ENCODE results near the gene RPL14. TPM values are rescaled to one million over a fixed set of nuclear protein-coding genes. Genes with fewer than 3 reads are reported as not detected.

RPL14 gene
- total RNA-seq (1,000 to 10,000 TPM; 2,898 to 3,980 (median 3,701) TPM), total RNA-seq (713 to 1,134 (median 873) reads per million in 29 experiments)
- 1,485 TPM for total RNA-seq (2013)

- peaks cover 22 to 44% of the 10 kb centered on the region in 2 experiments for H3K4me1 ChIP-seq (ENCODE audit: control insufficient read depth in 1 of 2, extremely low read depth in 1 of 2, insufficient read depth in 2 of 2, low read length in 2 of 2)
- CTCF ChIA-PET = interaction anchor here (0.6 to 2.2 kb wide), 4 partner anchors 77 to 1505 kb away, joined by 3 to 5 read pairs (median 4); partner anchors contain the start of gene ULK4 (in 1 of the 2)
- H3K4me3 ChIP-seq (ENCODE audit: control insufficient read depth in 1 of 2, extremely low read depth in 1 of 2, low read length in 1 of 2) = peak within 1 kb of the TSS; percentile 85 to 95
- peaks cover 33% of the 10 kb centered on the region for H3K36me3 Mint-ChIP-seq
- H3K27me3 Mint-ChIP-seq = no peaks in the 10 kb centered on the region
- H3K36me3 ChIP-seq (ENCODE audit: control insufficient read depth in 2 of 2, extremely low read depth in 1 of 2, insufficient read depth in 1 of 2, low read length in 1 of 2) = peaks cover 9 to 40% of the 10 kb centered on the region in 2 donors
- no peaks in the 10 kb centered on the region for H3K27me3 ChIP-seq (replicated peaks in 1 of 2; ENCODE audit: control insufficient read depth in 2 of 2, extremely low read depth in 1 of 2, insufficient read depth in 2 of 2, low read length in 1 of 2)
- 0% methylated on average over 76 of the region's 79 CpGs for WGBS (ENCODE audit: insufficient coverage)
- H3K4me3 Mint-ChIP-seq = peak within 1 kb of the TSS; percentile 86 to 91 (median 88)
- H3K9me3 Mint-ChIP-seq = no peaks in the 10 kb centered on the region
- H3K9me3 ChIP-seq = no peaks in the 10 kb centered on the region
- peaks cover 51 to 67% (median 52%) of the 10 kb centered on the region in 3 donors for H3K4me1 Mint-ChIP-seq
- DNase-seq (peak; percentile 80 to 97 (median 94)), ATAC-seq (replicated peaks in 1 of 4) (peak; percentile 73 to 78 (median 76))
- peak within 1 kb of the TSS; percentile 93 to 94 for H3K27ac Mint-ChIP-seq
- peak within 1 kb of the TSS; percentile 92 for H3K27ac ChIP-seq (ENCODE audit: low read length)
- POLR2A ChIA-PET = interaction anchor here in 1 of 2 donors (0.6 to 1.0 kb wide), 7 partner anchors 20 to 1043 kb away, joined by 3 to 4 read pairs (median 3); partner anchors contain the start of genes ZNF619 and ZNF620
These were observed at the start of gene RPL14 for GRCh38 chr3:40456940-40457823. RPL14 (plus strand) TSS chr3:40457339; CDS start chr3:40457472, 133 bp downstream.

- no peak overlapping the region for H3K4me3 ChIP-seq (ENCODE audit: control insufficient read depth in 1 of 2, extremely low read depth in 1 of 2, low read length in 1 of 2)
- DNase-seq (no peak), ATAC-seq (replicated peaks in 1 of 4) (no peak)
- Mint-ChIP-seq H3K36me3 (peaks cover 3% of the 10 kb centered on the region), H3K9me3 (no peaks in the 10 kb centered on the region), H3K27ac (no peak overlapping the region), H3K4me3 (no peak overlapping the region), H3K27me3 (peaks cover 2 to 4% of the 10 kb centered on the region in 2 donors), H3K4me1 (no peaks in the 10 kb centered on the region)
- ChIA-PET POLR2A (no interaction called here), CTCF (no interaction called here)
- no peaks in the 10 kb centered on the region for H3K36me3 ChIP-seq (ENCODE audit: control insufficient read depth in 2 of 2, extremely low read depth in 1 of 2, insufficient read depth in 1 of 2, low read length in 1 of 2)
- H3K9me3 ChIP-seq = no peaks in the 10 kb centered on the region
- H3K27me3 ChIP-seq (replicated peaks in 1 of 2; ENCODE audit: control insufficient read depth in 2 of 2, extremely low read depth in 1 of 2, insufficient read depth in 2 of 2, low read length in 1 of 2) = peaks cover 0 to 4% of the 10 kb centered on the region in 2 experiments
- H3K27ac ChIP-seq (ENCODE audit: low read length) = no peak overlapping the region
- H3K4me1 ChIP-seq (ENCODE audit: control insufficient read depth in 1 of 2, extremely low read depth in 1 of 2, insufficient read depth in 2 of 2, low read length in 2 of 2) = no peaks in the 10 kb centered on the region
- 100% methylated on average over 1 of the region's 3 CpGs for WGBS (ENCODE audit: insufficient coverage)
These were observed 49.5 kb upstream of the RPL14 start for GRCh38 chr3:40407611-40408010.

DNA sequence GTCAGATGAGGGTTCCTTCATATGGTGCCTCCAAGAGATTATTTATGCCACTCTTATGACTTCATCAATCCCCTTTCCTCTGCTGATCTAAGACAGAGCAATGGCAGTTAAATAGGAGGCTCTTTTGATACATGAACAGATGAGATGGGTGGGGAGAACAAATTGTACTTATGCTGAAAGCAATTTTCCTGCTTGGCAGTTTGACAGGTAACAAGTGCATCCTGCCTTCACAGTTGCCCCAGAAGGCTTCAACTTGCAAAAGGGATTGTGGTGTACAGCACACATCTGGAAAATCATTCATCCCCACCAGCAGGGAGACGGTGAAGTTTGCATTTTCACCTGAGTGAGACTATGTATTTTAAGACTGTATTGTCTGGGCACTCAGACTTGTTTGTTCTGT is 42.9 kb upstream of the RPL14 start:
- H3K4me3 ChIP-seq (ENCODE audit: control insufficient read depth in 1 of 2, extremely low read depth in 1 of 2, low read length in 1 of 2) = no peak overlapping the region
- no peaks in the 10 kb centered on the region for H3K9me3 Mint-ChIP-seq
- H3K4me1 Mint-ChIP-seq = no peaks in the 10 kb centered on the region
- ATAC-seq (replicated peaks in 1 of 4) (no peak), DNase-seq (no peak)
- no peaks in the 10 kb centered on the region for H3K9me3 ChIP-seq
- peaks cover 0 to 5% of the 10 kb centered on the region in 2 experiments for H3K27me3 ChIP-seq (replicated peaks in 1 of 2; ENCODE audit: control insufficient read depth in 2 of 2, extremely low read depth in 1 of 2, insufficient read depth in 2 of 2, low read length in 1 of 2)
- POLR2A ChIA-PET = no interaction called here
- H3K4me1 ChIP-seq (ENCODE audit: control insufficient read depth in 1 of 2, extremely low read depth in 1 of 2, insufficient read depth in 2 of 2, low read length in 2 of 2) = no peaks in the 10 kb centered on the region
- CTCF ChIA-PET = no interaction called here
- H3K36me3 Mint-ChIP-seq = peaks cover 4% of the 10 kb centered on the region
- no peak overlapping the region for H3K4me3 Mint-ChIP-seq
- H3K27me3 Mint-ChIP-seq = peaks cover 16 to 26% of the 10 kb centered on the region in 2 donors
- no CpG with 5 or more reads among the region's 1 CpG for WGBS (ENCODE audit: insufficient coverage)
- H3K36me3 ChIP-seq (ENCODE audit: control insufficient read depth in 2 of 2, extremely low read depth in 1 of 2, insufficient read depth in 1 of 2, low read length in 1 of 2) = no peaks in the 10 kb centered on the region
- no peak overlapping the region for H3K27ac ChIP-seq (ENCODE audit: low read length)
- no peak overlapping the region for H3K27ac Mint-ChIP-seq

DNA sequence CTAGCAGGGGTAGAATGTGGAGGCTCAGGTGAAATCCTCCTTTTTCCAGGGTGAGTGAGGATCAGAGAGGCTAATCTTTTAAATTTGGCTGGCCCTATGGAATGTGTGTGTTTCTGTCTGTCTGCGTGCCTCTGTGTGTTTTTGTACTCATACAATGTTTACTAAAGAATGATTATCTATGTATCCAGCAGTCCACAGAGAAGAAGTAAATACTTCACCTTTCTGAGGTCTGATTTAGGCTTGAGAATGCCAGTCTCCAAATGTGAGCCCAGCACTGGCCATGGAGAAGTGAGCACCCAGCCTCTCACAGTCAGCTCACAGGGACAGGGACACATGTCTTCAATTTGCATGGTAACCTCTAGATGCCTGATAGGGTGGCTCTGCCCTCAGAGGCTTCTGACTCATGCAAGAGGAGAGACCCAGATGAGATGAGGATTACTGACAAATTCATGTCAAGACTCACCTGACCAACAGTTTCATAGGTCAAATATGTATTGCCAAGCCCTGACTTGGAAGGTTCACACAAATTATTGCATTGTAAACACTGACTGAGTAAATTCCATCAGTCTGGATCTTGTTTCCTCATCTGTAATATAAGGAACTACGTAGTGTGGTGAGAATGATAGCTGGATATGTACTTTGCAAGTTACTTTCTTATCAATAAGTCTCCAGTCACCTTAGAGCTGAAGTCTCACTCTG is 39.1 kb upstream of the RPL14 start:
- H3K4me3 ChIP-seq (ENCODE audit: control insufficient read depth in 1 of 2, extremely low read depth in 1 of 2, low read length in 1 of 2) = no peak overlapping the region
- no peak for DNase-seq
- peaks cover 0 to 5% of the 10 kb centered on the region in 2 experiments for H3K27me3 ChIP-seq (replicated peaks in 1 of 2; ENCODE audit: control insufficient read depth in 2 of 2, extremely low read depth in 1 of 2, insufficient read depth in 2 of 2, low read length in 1 of 2)
- Mint-ChIP-seq H3K27ac (no peak overlapping the region), H3K9me3 (no peaks in the 10 kb centered on the region), H3K27me3 (peaks cover 16 to 22% of the 10 kb centered on the region in 2 donors), H3K4me3 (no peak overlapping the region), H3K36me3 (peaks cover 10% of the 10 kb centered on the region), H3K4me1 (peaks cover 2 to 4% (median 2%) of the 10 kb centered on the region in 3 donors)
- ChIA-PET POLR2A (no interaction called here), CTCF (no interaction called here)
- no peaks in the 10 kb centered on the region for H3K36me3 ChIP-seq (ENCODE audit: control insufficient read depth in 2 of 2, extremely low read depth in 1 of 2, insufficient read depth in 1 of 2, low read length in 1 of 2)
- no peak for ATAC-seq (replicated peaks in 1 of 4)
- no peaks in the 10 kb centered on the region for H3K9me3 ChIP-seq
- peaks cover 0 to under 1% of the 10 kb centered on the region in 2 experiments for H3K4me1 ChIP-seq (ENCODE audit: control insufficient read depth in 1 of 2, extremely low read depth in 1 of 2, insufficient read depth in 2 of 2, low read length in 2 of 2)
- no CpG with 5 or more reads among the region's 2 CpGs for WGBS (ENCODE audit: insufficient coverage)
- no peak overlapping the region for H3K27ac ChIP-seq (ENCODE audit: low read length)

DNA sequence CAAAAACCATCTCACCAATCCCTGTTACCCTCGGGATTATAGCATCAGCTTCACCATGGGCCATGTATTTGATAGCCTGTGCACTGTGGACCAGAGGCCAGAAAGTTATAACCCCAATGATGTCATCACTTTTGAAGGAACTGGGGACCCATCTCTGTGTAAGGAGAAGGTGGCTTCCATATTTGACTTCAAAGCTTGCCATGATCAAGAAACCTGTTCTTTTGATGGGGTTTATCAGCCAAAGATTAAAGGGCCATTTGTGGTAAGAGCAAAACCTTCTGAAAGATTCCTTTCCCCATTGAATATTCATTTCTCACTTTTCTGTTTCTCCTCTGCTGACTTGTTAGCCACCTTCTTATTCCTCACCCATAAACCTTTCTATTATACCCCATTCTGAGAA is 34.3 kb upstream of the RPL14 start:
- ATAC-seq (replicated peaks in 1 of 4) = no peak
- peaks cover 5 to 13% (median 5%) of the 10 kb centered on the region in 3 donors for H3K4me1 Mint-ChIP-seq
- DNase-seq = no peak

GRCh38 chr3:40427045-40427669 is 30.0 kb upstream of the RPL14 start:
- no peak overlapping the region for H3K27ac Mint-ChIP-seq
- Histone ChIP-seq H3K4me1 (ENCODE audit: control insufficient read depth in 1 of 2, extremely low read depth in 1 of 2, insufficient read depth in 2 of 2, low read length in 2 of 2) (peaks cover 0 to 3% of the 10 kb centered on the region in 2 experiments), H3K4me3 (ENCODE audit: control insufficient read depth in 1 of 2, extremely low read depth in 1 of 2, low read length in 1 of 2) (no peak overlapping the region), H3K36me3 (ENCODE audit: control insufficient read depth in 2 of 2, extremely low read depth in 1 of 2, insufficient read depth in 1 of 2, low read length in 1 of 2) (no peaks in the 10 kb centered on the region), H3K9me3 (no peaks in the 10 kb centered on the region), H3K27ac (ENCODE audit: low read length) (no peak overlapping the region), H3K27me3 (replicated peaks in 1 of 2; ENCODE audit: control insufficient read depth in 2 of 2, extremely low read depth in 1 of 2, insufficient read depth in 2 of 2, low read length in 1 of 2) (peaks cover 0 to 5% of the 10 kb centered on the region in 2 experiments)
- H3K4me1 Mint-ChIP-seq = peaks cover 5 to 13% (median 5%) of the 10 kb centered on the region in 3 donors
- ChIA-PET POLR2A (no interaction called here), CTCF (no interaction called here)
- no peaks in the 10 kb centered on the region for H3K9me3 Mint-ChIP-seq
- peaks cover 24% of the 10 kb centered on the region for H3K36me3 Mint-ChIP-seq
- ATAC-seq (replicated peaks in 1 of 4) = no peak
- H3K27me3 Mint-ChIP-seq = peaks cover 0 to 7% of the 10 kb centered on the region in 2 donors
- no peak overlapping the region for H3K4me3 Mint-ChIP-seq
- WGBS (ENCODE audit: insufficient coverage) = 90% methylated on average over 6 of the region's 8 CpGs
- DNase-seq = no peak

More for the DNA sequence above, 34.3 kb upstream of the RPL14 start:
- Histone ChIP-seq H3K4me1 (ENCODE audit: control insufficient read depth in 1 of 2, extremely low read depth in 1 of 2, insufficient read depth in 2 of 2, low read length in 2 of 2) (peaks cover 0 to 3% of the 10 kb centered on the region in 2 experiments), H3K27me3 (replicated peaks in 1 of 2; ENCODE audit: control insufficient read depth in 2 of 2, extremely low read depth in 1 of 2, insufficient read depth in 2 of 2, low read length in 1 of 2) (peaks cover 0 to 5% of the 10 kb centered on the region in 2 experiments), H3K9me3 (no peaks in the 10 kb centered on the region), H3K36me3 (ENCODE audit: control insufficient read depth in 2 of 2, extremely low read depth in 1 of 2, insufficient read depth in 1 of 2, low read length in 1 of 2) (no peaks in the 10 kb centered on the region), H3K4me3 (ENCODE audit: control insufficient read depth in 1 of 2, extremely low read depth in 1 of 2, low read length in 1 of 2) (no peak overlapping the region), H3K27ac (ENCODE audit: low read length) (no peak overlapping the region)
- POLR2A ChIA-PET = no interaction called here
- H3K27me3 Mint-ChIP-seq = peaks cover 0 to 9% of the 10 kb centered on the region in 2 donors
- CTCF ChIA-PET = no interaction called here
- H3K4me3 Mint-ChIP-seq = no peak overlapping the region
- H3K36me3 Mint-ChIP-seq = peaks cover 17% of the 10 kb centered on the region
- no peaks in the 10 kb centered on the region for H3K9me3 Mint-ChIP-seq
- no peak overlapping the region for H3K27ac Mint-ChIP-seq
- WGBS (ENCODE audit: insufficient coverage) = 20% methylated on average over 1 of the region's 1 CpG

Data from T-cell (primary cell).